NCI-H1930 (cell line): ENCODE results near the gene TTI1.

Source experiments
- DNase-seq, 2 experiments: peaks; one replicate each; lab custom pipeline; 2025; lab: John Stamatoyannopoulos, UW

Gene TTI1

DNA sequence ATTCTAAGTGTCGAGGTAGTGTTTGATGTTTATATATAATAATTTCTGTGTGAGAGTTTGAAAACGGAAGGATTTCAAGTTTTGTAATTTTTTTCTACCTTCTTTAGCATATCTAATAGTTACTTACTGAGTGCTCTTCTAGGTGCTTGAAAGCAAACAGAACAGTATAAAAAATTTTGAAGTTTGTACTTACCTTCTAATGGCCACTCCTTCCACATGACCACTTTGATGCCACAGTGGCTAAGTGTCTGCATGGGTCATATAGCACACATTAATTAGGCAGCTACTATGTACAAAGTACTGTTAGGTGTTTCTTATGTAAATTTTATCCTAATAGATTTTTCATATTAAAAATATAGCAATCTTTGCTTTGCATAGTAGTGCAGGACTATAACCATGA lies 21.4 kb upstream of the TTI1 start:
- no peak for DNase-seq

DNA sequence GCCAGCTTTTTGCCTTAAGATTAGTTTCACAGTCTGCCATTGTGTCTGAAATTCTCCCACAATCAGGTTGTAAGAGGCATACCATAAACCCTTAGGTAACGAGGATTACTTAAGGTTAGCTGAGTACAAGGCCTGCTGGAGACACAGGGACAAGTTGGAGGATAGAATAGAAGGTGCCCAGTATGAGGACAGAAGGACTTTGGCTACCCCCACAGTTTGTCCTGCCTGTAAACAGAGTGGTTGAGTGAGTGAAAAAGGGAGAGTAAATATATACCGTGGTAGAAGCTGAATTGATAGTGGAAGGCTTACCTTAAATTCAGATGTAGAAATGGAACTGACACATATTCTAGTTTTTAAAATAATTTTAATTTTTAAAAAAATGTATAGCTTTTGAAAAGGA lies 19.6 kb upstream of the TTI1 start:
- no peak for DNase-seq

DNA sequence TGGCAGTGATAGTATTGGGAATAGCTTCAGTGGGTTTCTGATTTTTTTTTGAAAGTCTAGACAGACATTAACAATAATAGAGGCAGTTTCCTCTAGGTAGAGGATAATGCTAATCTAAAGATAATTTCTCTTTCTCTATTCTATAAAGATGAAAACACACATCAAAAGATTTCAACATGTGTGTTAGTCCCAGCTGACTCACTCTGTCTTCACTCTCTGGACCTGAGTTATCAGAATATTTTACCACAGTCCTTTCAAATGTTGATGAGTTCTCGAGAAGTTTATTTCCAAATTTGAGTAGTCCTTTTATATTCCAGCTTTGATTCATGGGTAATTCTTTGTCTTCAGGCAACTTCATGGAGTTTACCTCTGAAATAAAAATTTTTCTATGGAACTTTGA lies 17.4 kb upstream of the TTI1 start:
- DNase-seq = no peak

DNA sequence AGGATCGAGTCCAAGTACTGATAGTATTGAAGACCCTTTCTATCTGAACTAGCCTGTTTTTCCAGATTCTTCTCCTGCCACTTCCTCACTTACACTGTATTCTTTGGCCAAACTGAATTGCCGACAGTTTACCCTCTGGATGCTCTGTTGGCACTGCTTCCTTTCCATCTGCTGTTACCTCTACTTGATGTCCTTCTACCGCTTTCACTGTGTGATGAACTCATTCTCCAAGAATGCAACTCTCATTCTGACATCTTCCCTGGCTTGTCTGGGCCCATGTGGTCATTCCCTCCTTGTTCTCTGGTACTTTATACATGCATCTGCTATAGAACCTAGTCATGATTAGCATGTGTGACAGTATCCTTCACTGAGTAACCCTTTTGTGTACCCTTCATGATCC lies 16.5 kb upstream of the TTI1 start:
- no peak for DNase-seq

DNA sequence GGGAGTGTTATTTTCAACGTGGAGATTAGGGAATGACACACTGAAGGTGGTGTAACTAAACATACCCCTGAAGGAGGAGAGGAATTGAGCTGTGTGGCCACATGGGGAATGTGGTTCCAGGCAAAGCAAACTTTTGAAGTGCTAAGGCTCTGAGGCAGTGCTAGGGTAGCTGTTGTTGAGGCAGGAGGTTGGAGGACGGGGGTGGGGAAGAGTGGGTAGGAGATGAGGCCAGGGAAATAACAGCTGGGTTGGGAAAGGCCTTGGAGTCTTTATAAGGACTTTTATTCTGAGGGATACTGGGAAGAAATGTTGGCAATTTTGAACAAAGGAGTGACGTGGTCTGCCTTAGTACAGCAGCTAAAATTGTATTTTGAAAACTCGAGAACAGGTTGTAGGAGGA lies 13.3 kb upstream of the TTI1 start:
- no peak for DNase-seq

DNA sequence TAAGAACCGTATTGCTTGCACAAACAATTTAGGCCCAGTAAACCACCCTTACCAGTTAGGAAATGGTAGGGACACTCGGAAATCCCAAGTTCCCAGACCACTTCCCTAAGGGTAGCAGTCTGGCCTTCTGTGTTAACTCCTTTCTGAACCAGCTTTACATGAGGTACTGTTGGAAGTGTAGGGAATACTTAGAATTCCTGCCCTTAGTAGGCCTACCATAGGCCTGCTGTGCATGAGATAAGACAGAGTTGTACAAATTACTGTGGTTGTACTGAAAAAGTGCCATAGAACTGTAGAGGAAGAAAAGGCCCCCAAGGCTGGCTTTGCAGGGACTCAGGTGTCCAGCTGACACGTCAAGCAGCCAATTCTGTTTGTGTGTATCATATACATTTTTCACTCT lies 11.4 kb upstream of the TTI1 start:
- no peak for DNase-seq

DNA sequence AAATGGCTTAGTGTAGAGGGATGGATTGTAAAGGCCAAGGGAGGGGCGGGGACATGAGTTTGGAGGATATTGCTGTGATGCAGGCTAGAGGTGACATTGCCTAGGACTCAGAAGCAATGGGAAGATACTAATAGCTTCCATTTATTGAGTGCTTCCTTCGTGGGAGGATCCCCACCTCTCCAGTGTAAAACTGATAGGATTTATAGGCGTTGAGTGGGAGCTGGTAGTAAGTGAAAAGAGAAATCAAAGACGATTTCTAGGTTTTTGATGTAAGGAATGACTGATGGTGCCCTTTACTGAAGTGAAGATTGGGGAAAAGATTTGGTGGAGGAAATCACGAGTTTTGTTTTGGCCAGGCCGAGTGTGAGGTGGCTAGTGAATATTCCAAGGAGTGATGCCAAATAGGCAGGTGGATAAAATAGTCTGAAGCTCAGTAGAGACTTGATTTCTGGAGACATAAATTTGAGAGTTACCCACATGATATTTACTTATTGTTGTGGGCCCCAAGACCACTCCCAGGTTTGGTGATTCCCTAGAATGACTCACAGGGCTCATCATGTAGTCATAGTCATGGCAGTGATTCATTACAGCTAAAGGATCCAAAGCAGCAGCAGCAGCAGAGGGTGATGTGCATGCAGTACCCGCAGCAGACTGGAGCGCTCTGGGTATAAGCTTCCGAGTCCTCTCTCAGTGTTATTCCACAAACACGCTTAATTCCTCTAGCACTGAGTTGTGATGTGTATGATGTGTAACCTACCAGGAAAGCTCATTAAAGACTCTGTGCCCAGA lies 10.4 kb upstream of the TTI1 start:
- DNase-seq = no peak

DNA sequence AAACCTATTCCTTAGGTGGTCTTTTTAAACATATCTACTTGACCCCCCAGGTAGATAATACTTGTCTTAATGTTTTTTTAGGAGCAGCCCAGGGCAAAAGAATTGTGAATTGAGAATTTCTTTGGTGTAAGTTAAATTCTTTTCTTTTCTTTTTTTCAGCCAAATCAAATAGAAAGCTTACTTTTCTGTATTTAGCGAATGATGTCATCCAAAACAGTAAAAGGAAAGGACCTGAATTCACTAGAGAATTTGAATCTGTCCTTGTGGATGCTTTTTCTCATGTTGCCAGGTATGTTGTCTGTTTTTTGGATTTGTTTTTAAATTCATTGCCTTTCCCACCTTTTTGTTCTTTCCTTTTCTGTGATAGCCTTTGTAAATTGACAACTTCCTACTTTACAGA lies 7.0 kb upstream of the TTI1 start:
- DNase-seq = no peak

DNA sequence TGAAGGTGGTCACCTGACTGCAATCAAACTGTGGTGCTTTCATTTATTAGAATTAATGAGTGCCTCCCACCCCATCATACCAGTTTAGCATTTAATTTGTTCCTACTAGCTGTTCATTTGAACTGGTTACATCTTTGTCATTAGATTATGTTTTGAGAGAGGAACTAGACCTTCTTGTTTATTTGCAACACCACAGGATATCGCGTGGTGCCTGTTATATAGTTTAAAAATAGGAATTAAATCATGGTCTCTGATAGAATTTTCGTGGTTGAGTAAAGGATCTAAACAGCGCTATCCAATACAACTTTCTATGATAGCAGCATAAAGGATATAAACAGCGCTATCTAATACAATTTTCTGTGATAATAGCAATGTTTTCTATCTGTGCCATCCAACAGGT lies 3.1 kb upstream of the TTI1 start:
- no peak for DNase-seq

DNA sequence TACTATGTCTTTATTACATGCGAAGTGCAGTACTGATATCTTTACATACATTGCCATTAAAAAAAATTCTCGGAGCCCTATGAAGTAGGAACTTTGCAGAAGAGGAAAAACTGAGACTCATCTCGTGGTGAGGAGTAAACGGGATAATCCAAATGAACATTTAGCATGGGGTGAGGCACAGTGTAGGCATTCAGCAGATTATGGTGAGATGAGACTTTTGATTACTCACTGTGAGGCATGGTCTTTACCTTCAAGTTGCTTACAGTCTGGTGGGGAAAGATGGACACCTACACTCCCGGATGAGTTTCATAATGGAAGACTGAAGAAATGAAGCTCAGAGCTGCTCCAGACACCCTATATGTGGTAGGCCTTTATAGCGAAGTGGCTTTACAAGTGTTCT lies 1.7 kb upstream of the TTI1 start:
- no peak for DNase-seq

DNA sequence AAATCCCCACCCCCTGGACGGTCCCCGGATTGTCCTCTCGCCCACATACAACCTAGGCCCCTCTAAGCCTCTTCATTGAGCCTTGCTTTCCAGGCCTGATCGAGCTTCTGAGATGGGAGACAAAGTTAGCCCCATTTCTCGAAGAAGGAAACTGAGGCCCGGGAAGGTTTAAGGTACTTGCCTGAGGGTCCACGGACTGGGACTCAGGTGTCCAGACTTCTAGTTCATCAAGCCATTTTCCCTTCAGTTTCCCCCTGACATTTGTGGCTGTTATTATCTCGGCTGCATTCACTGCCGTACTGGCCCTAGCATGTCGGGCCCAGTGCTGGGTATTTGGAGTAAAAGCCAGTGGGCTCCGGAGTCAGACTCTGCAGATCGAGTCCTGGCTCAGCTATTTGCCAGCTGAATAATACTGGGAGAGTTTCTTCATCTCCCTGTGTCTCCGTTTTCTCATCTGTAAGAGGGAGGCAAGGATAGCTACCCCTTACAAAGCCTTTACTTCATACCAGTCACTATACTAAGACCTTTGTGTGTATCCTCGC lies 923 bp upstream of the TTI1 start:
- DNase-seq = no peak

DNA sequence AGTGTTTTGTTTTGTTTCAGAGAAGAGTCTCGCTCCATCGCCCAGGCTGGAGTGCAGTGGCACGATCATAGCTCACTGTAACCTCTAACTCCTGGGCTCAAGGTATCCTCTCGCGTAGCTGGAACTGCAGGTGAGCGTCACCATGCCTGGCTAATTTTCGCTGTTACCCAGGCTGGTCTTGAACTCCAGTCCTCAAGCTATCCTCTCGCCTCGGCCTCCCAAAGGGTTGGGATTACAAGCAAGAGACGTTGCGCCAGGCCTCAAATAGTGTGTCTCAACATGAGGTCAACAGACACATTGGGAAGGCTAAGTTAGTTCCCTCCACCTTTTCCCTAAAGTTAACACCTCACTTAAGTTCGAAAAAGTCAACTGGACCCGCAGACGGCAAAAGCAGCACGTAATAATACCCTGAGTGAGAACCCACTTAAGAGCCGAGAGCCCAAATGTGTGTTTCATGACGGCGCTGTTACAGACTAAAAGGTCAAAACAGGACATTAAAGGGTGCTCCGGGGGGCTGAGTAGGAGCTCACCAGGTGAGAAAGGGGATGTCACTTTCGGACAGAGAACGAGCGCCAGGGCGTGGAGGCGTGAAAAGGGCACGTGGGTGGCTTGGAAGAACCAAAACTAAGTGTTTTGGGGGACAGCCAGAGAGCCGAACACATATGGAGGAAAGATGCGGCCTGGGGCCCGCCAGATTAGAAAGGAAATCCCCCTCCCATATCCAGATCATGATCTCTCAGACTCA lies 499 bp downstream of the TTI1 start:
- peak in 1 of 2 experiments; percentile 45 for DNase-seq

DNA sequence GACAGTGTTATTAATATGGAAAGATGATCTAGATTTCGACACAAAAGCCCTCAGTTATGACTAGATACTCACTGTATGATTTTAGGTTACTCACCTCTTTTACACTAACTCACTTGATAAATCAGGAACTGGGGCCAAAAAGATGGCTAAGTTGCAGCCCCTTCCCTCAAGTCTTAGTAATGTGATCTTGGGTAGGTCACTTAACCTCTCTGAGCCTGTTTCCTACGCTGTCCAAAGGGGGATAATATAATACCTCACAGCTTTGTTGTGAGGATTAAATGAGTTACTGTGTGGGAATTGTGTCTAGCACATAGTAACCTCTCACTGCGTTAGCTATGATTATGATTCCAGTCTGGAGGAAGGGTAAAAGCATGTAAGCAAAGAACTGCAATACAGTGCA lies 1.3 kb downstream of the TTI1 start:
- DNase-seq = no peak

DNA sequence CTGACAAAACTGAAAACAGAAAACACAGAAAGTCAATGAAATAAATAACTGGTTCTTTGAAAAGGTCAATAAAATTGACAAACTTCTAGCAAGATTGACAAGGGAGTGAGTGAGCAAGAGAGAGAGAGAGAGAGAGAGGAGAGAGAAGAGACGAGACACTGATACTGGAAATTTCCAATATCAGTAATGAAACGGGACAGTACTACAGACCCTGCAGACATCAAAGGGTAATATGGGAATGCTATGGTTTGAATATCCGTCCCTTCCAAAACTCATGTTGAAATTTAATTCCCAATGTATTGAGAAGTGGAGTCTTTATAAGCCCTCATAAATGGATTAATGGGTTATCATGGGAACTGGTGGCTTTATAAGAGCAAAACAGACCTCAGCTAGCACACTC lies 3.8 kb downstream of the TTI1 start:
- DNase-seq = no peak

DNA sequence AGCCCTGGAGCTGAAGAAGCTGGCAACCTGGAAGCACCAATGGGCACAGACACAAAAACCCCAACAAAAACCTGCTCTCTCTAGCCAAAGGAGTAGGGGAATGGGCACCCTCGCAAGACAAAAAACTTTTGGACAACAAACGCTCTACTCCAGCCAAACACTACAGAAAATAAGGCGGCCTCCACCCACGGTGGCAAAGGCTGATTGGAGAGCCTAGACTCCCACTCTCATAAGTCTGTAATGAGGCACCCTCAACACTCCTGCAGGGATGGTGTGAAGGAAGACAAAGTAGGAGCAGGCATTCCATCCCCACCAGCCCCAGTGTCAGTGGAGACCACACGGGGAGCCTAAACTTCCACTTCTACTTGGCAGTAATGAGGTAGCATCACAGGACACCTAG lies 8.8 kb downstream of the TTI1 start:
- DNase-seq = no peak

DNA sequence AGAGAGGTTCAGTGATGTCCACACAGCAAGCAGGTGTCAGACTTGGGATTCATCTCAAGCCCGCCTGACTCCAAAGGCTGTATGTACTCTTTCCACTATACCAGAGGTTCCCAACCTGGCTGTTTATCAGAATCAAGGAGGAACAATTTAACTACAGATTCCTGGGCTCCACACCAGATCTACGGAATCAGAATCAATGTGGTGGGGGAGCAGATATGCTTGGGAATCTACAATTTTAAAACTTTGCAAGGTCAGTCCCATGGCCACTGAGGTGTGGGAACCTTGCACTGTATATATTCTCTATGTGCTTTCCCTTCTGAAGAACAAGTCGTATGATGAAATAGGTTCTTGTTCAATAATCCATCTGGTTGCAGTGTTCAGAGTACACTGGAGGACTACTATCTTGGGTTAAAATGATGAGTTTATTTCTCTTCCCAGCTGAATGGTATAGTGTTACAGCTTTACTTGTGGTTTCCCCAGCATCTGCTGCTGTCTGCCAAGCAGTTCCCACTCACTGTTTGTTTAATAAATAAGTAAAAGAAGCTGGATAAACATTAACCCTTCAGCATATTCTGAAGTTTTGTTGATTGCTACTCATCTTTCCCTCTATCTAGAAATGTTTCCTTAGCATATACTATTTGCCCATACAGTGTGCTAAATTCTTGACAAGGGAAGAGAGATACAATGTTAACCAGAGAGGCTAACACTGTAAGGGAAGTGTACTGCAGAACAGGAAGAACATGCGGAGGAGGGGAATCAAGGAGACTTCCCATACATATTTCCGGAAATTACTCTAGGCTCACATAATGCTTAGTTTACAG lies 9.9 kb downstream of the TTI1 start:
- DNase-seq = no peak

DNA sequence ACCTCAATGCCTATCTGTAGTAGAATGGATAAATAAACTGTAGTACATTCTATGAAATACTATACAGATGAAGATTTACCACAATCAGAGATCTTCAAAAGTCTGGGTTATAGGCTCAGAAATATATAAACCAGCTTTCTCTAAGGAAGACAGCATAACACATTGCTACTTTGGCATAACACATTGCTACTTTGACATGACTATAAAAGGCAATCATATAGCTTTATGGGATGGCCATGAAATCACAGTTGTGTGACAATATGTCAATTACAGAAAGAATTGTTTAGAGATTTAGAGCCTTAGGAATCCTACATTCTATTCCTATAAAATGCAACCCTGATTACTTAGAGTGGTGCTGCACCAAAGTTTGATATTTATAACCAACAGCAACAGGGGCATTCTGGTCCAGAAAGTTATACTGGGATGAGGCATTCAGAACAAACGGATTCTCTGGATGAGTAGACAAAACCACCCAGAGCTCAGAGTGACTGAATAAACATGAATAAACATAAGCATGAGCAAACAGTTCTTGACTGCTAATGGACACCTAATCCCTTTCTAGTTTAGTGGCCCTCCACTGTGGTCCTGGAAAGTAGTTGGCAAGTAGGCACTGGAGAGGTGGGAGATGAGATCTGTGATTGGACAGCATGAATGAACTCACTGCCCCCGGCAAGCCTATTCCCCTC lies 12.0 kb downstream of the TTI1 start:
- no peak for DNase-seq

DNA sequence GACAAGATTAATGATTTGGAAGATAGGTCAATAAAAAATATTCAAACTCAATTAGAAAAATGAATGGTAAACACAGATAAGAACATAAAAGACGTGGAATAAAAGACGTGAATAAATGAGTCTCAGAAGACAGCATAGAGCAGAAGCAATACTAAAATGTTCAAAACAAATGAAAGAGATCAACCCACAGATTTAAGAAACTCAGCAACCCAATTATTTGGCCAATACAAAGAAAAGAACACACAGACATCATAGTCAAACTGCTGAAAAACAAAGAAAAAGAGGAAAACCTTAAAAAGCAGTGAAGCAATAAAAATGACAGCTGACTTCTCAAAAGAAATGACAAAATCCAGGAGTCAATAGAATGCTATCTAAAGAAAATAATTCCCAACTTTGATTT lies 14.9 kb downstream of the TTI1 start:
- no peak for DNase-seq

DNA sequence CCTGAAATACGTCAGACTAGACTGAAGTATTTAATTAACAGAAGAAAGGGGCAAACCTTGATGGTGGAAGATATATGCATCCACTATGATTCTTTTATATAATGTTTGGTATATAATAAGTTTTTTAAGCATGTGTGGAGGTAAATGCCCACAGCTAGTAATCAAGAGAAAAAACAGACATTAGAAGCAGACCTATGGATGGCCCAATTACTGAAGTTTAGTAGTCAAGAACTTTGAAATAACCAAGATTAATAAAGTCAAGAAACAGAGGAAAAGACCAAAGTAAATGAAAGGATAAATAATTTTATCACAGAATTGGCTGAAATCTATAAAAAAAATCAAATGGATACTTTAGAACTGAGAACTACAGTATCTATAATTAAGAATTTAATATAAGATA lies 15.3 kb downstream of the TTI1 start:
- DNase-seq = no peak

DNA sequence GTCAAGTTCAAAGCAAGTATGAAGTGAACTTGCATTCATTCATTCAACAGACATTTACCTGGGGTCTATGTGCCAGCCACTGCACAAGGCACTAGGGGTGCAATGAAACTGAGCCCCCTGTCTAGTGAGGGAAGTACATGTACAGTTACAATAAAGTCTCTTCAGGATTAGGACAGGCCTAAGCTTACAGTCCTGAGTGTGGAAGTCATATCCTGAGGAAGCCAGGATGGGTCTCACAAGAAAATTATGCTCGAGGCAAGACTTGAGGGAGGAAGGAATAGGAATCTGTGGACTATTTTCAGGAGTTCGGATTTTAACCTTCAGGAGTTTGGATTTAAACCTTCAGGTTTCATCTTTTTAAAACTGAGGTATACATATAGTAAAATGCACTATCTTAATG lies 19.4 kb downstream of the TTI1 start:
- no peak for DNase-seq

DNA sequence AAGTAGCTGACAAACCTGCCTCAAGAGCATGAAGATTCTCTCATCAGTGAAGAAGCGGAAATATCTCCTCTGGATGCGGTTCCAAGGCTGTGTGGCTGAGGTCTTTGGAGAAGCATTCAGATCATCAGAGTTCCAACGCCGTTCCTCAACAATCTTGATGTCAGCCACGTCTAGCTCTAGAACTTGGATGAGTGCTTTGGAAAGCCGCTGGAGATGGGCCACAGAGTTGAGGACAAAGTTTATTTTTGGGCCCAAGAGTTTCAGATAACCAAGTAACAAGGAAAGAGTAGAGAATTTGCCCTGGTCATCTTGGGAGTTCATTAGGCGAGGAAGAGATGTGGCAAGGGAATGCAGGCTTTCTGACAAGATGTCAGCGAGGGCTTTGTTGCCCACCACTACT lies 20.9 kb downstream of the TTI1 start:
- DNase-seq = no peak

DNA sequence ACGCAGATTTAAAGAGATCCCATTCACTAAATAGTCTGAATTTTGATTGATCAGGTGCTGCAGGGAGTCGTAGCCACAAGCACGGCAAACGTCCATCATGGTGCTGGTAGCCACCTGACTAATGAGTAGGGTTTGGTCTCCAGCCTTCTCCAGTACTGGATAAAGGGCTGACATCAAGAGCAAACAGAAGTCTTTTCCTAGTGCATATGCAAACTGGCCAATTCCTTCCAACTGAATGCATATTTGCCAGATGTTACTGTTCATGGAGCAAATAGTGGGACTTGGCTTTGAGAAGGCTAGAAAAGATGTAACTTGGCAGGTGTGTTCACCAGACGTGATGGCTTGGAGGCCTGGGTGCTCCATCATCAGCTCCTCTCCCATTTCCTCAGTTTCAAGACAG lies 21.6 kb downstream of the TTI1 start:
- DNase-seq = no peak
